ENCODE results near the gene JHY. TPM values are rescaled to one million over a fixed set of nuclear protein-coding genes. Genes with fewer than 3 reads are reported as not detected.

The JHY gene
- total RNA-seq, 8 experiments from 2014 or later, result 0.36 to 16.7 (median 1.9) TPM

DNA sequence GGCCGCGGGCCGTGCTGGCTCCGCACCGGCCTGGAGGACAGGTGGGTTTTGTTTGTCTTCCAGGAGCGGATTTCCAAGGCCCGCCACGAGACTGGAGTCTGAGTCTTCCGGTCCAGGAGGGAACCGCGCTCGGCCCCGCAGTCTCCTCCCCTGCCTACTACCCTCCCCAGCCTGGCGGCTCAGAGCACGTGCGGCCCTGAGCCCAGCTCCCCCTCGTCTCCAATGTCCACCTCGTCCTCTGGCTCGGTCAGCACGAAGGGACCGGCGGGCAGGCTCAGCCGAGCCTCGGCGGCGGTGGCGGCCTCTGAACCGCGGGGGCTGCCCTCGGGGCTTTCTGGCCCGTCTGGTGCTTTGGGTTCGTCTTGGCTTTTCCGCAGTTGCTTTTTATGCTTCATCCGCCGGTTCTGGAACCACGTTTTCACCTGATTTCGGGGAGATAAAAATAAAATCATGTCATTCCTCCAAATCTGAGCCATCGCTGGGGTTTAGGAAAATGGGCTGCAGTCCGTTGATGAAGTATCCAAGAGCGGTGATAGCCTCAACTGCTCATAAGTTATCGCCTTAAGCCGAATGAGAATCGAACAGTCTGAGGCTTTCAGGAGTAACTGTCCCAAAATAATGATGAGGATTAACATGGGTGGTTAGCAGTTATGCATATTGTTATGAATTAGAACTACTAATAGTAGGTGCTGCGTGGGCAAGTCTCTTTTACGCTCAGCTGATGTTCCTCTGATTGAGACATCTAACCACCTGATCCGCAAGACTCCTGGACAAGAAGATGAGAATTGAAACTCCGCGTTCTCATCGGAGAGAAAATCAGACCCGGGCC lies 95.1 kb downstream of the JHY start:
- peak in 6 of 8 experiments; percentile 13 to 71 (median 60) for ATAC-seq (replicated peaks in 6 of 8)
- peak overlapping the region in 1 of 5 donors; percentile 15 for H3K4me3 ChIP-seq
- peaks cover 5 to 9% of the 10 kb centered on the region in 2 donors for H3K4me1 ChIP-seq (replicated peaks in 1 of 2)
- no peak overlapping the region for H3K27ac ChIP-seq
- WGBS, 10 experiments, result 2 to 19% (median 6%) methylated on average over 3 to 26 of the region's 50 CpGs; no CpG with 5 or more reads in 1 of the 10 experiments
- in situ Hi-C loops (cut with MboI; ENCODE audit: low pct_unique_long_range_greater_than_20kb in 2 of 9, low sequenced_read_pairs in 9 of 9, unreplicated experiment in 9 of 9), result no loop called here

DNA sequence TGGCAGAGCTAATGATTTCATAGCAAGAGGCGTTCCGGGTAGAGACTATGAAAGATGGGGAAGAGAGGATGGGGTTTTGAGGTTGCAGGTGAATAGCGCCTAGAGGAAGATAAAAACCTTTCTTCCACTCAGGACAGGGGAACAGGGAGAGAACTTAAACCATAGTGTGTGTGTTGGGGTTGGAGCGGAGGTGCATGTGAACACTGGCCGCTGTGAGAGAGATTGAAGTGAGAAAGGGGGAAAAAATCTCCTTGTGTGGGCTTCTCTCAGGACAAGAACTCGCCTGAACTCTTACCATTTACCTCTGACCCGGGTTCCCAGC lies 95.7 kb downstream of the JHY start:
- in situ Hi-C loops (cut with MboI; ENCODE audit: low pct_unique_long_range_greater_than_20kb in 2 of 9, low sequenced_read_pairs in 9 of 9, unreplicated experiment in 9 of 9), result no loop called here
- WGBS, 10 experiments, result 0 to 40% (median 13%) methylated on average over 1 to 5 of the region's 7 CpGs; no CpG with 5 or more reads in 1 of the 10 experiments
- peaks cover 5 to 9% of the 10 kb centered on the region in 2 donors for H3K4me1 ChIP-seq (replicated peaks in 1 of 2)
- ATAC-seq (replicated peaks in 6 of 8), result no peak
- H3K27ac ChIP-seq, result no peak overlapping the region
- no peak overlapping the region for H3K4me3 ChIP-seq

DNA sequence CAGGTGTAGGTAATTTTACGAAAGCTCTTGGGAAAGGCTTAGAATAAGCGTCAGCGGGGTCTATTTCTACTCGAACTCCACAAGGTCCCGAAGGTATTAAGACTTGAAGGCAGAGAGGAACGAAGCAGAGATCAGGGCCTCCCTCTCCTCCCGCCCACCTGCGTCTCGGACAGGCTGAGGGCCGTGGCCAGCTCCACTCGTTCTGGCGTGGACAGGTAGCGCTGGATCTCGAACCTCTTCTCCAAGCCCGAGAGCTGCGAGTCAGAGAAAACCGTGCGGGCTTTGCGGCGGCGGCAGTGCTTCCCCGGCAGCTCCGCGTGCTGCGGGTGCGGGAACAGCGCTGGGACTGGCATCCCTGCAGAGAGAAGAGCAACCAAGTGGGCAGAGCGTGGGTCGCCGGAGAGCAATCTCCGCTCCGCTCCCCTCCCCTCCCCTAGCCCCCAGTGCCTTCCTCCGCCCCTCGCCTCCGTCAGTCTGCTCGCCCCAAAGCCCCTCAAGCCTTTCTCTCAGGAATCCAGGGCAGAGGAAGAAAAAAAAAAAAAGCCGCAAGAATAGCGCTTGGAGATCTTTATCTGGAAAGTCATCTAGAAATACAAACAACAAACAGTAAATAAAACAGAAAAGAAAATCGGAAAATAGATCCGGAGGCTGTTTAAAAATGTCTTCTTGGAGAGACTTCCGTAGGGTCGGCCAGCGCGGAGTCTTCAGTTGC lies 96.7 kb downstream of the JHY start:
- 0 to 4% (median 0%) methylated on average over 1 to 23 of the region's 44 CpGs; no CpG with 5 or more reads in 2 of the 10 experiments for WGBS, 10 experiments
- Histone ChIP-seq H3K4me1 (replicated peaks in 1 of 2) (peaks cover 5 to 9% of the 10 kb centered on the region in 2 donors), H3K4me3 (no peak overlapping the region), H3K27ac (no peak overlapping the region)
- no peak for ATAC-seq (replicated peaks in 6 of 8)
- in situ Hi-C loops (cut with MboI; ENCODE audit: low pct_unique_long_range_greater_than_20kb in 2 of 9, low sequenced_read_pairs in 9 of 9, unreplicated experiment in 9 of 9), result no loop called here

DNA sequence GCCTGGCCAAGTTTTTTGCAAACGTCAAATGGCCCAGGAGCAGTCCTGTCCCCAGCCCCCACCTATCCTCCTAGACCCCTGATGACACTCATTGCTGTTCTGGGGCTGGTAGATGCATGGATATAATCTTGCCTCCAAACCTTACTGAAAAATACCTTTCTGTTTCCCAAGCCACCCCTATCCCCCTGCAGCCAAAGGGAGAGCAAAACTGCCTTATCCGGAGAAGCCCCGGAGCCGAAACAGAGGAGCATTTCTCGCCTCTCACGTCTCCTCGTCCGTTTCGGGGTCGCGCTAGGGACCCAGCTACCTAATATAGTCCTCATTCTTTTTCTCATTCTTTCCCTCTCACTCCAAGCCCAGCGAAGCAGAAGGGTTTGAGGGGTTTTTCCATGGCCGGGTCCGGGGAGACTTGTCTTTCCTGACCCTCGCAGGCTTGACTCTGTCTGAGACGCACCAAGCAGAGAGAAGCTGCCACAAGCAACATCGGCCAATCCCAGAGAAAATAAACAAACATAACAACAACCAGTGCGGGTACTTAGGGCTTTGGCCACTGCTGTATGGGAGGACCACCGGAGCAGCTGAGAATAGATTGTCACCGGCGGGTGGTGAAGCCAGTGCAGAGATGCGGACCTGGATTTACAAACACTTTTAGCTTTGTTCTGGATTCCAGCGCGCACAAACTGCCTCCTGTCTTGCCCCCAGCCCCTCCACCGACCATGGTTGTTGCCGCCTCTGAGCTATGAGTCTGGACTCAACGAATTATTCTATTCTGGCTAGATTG lies 97.4 kb downstream of the JHY start:
- in situ Hi-C loops (cut with MboI; ENCODE audit: low pct_unique_long_range_greater_than_20kb in 2 of 9, low sequenced_read_pairs in 9 of 9, unreplicated experiment in 9 of 9), result no loop called here
- ATAC-seq (replicated peaks in 6 of 8), result no peak
- peaks cover 5 to 14% of the 10 kb centered on the region in 2 donors for H3K4me1 ChIP-seq (replicated peaks in 1 of 2)
- H3K4me3 ChIP-seq, result no peak overlapping the region
- H3K27ac ChIP-seq, result no peak overlapping the region
- WGBS, 10 experiments, result 0 to 27% (median 3%) methylated on average over 2 to 19 of the region's 27 CpGs; no CpG with 5 or more reads in 1 of the 10 experiments

DNA sequence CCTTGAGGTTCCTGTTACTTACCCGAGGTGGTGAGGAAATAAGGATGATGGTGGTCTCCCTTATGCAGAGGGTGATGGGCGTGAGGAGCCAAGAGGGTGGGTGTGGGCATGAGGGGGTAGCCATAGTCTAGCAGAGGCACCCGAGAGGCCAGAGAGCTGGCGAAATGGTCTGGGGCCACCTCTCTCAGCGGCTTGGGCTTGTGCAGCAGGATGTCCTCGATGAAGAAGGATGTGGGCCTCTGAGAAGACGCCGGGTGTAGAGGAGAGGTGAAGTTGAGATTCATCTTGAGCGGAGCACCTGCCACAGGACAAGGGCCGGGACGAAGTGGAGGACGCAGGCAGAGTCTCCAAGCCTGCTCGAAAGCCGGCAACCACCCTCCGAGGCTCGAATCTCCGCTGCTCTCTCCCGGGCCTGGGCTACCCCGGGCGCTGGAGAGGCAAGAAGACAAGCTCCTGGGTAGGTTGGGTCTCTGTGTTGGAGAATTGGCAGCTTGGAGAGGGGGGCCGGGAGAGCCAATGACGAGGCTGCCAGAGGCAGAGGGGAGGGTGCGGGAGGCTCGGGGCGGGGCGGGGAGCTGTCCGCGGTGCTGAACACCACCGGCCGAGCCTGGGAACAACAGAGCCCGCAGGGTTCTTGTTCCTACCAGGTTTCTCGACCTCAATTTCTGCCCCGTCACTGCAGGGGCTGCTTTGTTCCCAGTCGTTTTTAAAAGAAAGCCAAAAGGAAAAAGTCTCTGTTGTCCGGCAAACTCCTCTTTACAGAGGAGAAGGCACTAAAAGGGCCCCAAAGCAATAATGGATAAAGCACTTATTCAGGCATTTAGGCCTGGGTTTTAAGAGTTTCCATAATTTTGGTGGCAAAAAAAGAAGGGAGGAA lies 99.1 kb downstream of the JHY start, which contains the start of gene BSX:
Gene BSX, minus strand, starts transcription at position 447 of the 877 bp plus-strand sequence. Its CDS starts 163 bp downstream, at position 284.
- 0 to 8% (median 0%) methylated on average over 2 to 19 of the region's 35 CpGs; no CpG with 5 or more reads in 2 of the 10 experiments for WGBS, 10 experiments
- in situ Hi-C loops (cut with MboI; ENCODE audit: low pct_unique_long_range_greater_than_20kb in 2 of 9, low sequenced_read_pairs in 9 of 9, unreplicated experiment in 9 of 9), result no loop called here
- peak; percentile 63 to 97 (median 70) for ATAC-seq (replicated peaks in 6 of 8)
- Histone ChIP-seq H3K4me1 (replicated peaks in 1 of 2) (peaks cover 5 to 13% of the 10 kb centered on the region in 2 donors), H3K4me3 (no peak within 1 kb of the TSS), H3K27ac (no peak within 1 kb of the TSS)

DNA sequence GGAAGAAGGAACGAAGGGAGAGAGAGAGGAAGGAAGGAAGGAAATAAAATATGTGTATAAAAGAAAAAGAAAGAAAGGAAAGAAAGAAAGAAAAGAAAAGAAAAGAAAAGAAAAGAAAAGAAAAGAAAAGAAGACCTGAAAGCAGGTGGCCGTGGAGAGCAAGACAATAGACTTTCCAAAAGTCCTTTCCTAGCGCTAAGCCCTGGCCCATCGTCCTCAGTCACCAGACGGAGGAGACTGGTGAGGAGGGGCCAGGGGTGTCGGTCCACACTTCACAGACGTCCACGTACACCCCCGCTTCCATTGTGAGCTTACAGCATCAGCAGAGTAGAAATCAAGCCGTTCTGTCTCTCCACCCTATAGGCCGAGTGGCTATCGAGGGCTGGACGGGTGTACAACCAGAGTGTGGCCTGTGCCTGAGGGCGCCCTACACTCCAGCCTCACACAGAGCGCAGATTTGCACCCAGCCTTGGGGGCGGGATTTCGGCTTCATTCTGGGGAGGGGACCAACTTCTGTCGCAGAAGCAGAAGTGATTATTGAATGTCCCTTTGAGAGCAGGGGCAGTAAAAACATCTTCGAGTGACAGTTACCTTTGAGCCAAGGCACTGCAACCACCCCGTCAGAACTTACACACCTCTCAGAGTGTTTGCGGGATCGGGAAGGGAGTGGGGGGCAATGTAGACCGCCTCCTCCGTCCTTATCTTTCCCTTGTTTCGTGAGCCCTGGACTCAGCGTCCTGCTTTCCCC lies 101.1 kb downstream of the JHY start:
- no peak overlapping the region for H3K27ac ChIP-seq
- WGBS, 10 experiments, result 23 to 86% (median 34%) methylated on average over 1 to 14 of the region's 26 CpGs; no CpG with 5 or more reads in 1 of the 10 experiments
- H3K4me3 ChIP-seq, result peak overlapping the region in 3 of 5 donors; percentile 25 to 48 (median 37)
- in situ Hi-C loops (cut with MboI; ENCODE audit: low pct_unique_long_range_greater_than_20kb in 2 of 9, low sequenced_read_pairs in 9 of 9, unreplicated experiment in 9 of 9), result no loop called here
- H3K4me1 ChIP-seq (replicated peaks in 1 of 2), result peaks cover 5 to 10% of the 10 kb centered on the region in 2 donors
- peak in 2 of 8 experiments; percentile 32 to 35 for ATAC-seq (replicated peaks in 6 of 8)

DNA sequence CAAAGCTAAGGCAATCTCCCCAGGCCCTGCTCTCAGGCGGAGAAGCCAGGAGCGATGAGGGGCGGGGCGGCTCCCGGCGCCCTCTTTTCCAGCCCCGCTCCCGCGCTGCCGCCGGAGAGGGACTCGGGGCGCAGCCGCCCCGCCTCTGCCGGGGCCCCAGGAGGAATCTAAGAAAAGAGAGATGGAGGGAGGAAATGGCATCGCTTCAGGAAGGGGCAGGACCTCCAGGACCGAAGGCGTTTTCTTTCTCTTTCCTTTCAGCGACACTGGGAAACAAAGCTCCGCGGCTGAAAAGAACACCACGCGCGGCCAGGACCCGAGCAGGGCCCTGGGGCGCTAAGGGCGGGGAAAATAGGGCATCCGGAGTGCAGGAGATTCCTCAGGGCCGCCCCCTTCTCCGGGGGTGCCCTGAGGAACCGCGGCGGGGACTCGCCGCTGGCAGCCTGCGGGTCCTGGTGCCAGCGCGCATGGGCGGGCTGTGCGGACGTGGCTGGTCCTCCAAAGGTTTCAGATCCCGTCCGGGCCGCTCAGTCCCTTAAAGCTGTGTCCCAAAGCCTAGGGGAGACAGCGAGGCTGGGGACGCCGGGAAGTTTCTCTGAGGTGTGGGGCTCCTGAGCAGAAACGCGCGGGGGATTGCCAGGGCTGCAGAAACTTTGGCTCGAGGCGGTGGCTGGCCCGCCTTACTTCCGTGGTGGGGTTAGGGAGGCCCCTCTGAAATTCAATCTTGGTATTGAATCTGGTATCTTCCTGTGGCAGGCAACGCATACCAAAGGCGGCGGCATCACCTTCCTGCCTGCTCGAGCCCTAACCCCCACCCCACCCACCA lies 101.8 kb downstream of the JHY start:
- Histone ChIP-seq H3K4me1 (replicated peaks in 1 of 2) (peaks cover 2 to 7% of the 10 kb centered on the region in 2 donors), H3K4me3 (peak overlapping the region; percentile 21 to 48 (median 25)), H3K27ac (no peak overlapping the region)
- peak; percentile 4 to 74 (median 61) for ATAC-seq (replicated peaks in 6 of 8)
- 0 to 2% (median 0%) methylated on average over 2 to 18 of the region's 59 CpGs; no CpG with 5 or more reads in 5 of the 10 experiments for WGBS, 10 experiments
- in situ Hi-C loops (cut with MboI; ENCODE audit: low pct_unique_long_range_greater_than_20kb in 2 of 9, low sequenced_read_pairs in 9 of 9, unreplicated experiment in 9 of 9), result no loop called here

DNA sequence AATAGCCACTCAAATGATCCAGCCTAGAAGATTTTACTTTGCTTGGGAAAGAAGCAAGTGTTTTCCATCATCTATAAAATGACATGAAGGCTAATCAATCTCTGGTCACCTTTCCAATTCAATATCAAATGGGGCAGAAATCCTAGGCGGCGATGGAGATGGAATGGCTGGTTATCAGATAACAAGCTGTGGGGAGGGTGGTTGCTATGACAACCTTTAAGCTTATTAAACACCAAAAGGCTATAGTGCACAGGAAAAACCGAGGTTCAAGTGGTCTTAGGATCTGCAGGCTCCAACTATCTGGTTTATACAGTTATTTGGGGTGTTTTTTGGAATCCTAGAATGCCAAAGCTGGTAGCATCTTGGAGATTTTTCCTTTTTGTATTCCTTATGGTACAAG lies 113.0 kb downstream of the JHY start:
- in situ Hi-C loops (cut with MboI; ENCODE audit: low pct_unique_long_range_greater_than_20kb in 2 of 9, low sequenced_read_pairs in 9 of 9, unreplicated experiment in 9 of 9), result no loop called here
- Histone ChIP-seq H3K27ac (no peak overlapping the region), H3K4me1 (replicated peaks in 1 of 2) (no peaks in the 10 kb centered on the region), H3K4me3 (no peak overlapping the region)
- 19 to 100% (median 30%) methylated on average over 1 to 3 of the region's 3 CpGs; no CpG with 5 or more reads in 1 of the 10 experiments for WGBS, 10 experiments
- ATAC-seq (replicated peaks in 6 of 8), result no peak

DNA sequence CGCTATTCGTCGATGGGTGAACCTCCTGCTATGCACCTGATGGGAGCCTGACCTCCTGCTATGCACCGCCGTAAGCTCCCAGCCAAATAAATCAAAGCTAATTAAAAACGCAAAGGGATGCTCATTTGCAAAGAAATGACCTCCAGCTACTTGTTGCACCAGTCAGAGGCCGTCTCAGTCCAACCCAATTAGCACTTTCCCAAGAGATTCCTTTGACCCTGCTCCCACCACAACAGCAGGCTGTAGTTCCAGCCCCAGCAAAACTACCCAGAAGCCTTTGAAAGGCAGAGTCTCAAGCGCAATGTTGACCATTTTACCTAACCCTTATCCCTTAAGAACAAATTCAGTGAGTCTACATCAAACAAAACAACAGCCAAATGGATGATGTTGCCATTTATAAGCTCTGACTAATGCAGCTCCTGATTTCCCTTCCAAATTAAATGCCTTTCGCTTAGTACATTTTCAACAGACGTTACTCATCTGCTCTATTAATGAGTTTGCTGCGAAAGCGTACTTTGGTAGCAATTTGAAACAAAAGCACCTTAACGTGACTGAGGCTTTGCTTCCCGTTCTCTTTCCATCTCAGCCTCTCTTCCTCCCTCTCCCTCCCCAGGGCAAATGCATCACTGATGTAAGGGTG lies 116.3 kb downstream of the JHY start:
- Histone ChIP-seq H3K4me3 (no peak overlapping the region), H3K4me1 (replicated peaks in 1 of 2) (no peaks in the 10 kb centered on the region), H3K27ac (no peak overlapping the region)
- WGBS, 10 experiments, result 0 to 73% (median 64%) methylated on average over 2 to 14 of the region's 14 CpGs; no CpG with 5 or more reads in 1 of the 10 experiments
- in situ Hi-C loops (cut with MboI; ENCODE audit: low pct_unique_long_range_greater_than_20kb in 2 of 9, low sequenced_read_pairs in 9 of 9, unreplicated experiment in 9 of 9), result no loop called here
- peak in 4 of 8 experiments; percentile 32 to 61 (median 42) for ATAC-seq (replicated peaks in 6 of 8)

DNA sequence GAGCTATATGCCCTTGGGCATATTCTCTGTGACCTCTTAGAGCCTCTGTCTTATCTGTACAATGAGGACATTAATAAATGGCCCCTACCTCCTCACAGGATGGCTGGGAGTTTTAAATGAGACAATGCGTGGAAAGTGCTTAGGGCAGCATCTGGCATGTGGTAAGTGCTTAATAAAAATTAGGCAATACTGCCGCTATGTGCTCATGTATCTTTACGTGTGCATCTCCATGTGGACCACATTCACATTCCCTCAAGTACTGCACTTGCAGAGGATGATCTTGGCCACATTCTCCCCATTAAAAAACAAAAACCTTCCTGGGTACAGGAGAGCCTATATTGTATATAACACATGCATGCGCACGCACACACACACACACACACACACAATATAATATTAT lies 118.2 kb downstream of the JHY start:
- in situ Hi-C loops (cut with MboI; ENCODE audit: low pct_unique_long_range_greater_than_20kb in 2 of 9, low sequenced_read_pairs in 9 of 9, unreplicated experiment in 9 of 9), result loop anchor here in 1 of 9 experiments (25.0 kb wide), 1 partner anchor 113 kb away; the partner anchor contains the start of gene JHY
- ATAC-seq (replicated peaks in 6 of 8), result no peak

More for the DNA sequence above, 118.2 kb downstream of the JHY start:
- 0 to 100% (median 91%) methylated on average over 1 to 5 of the region's 5 CpGs; no CpG with 5 or more reads in 2 of the 10 experiments for WGBS, 10 experiments
- no peak overlapping the region for H3K27ac ChIP-seq
- H3K4me3 ChIP-seq, result no peak overlapping the region
- H3K4me1 ChIP-seq (replicated peaks in 1 of 2), result no peaks in the 10 kb centered on the region
